IPS-NIHi7 (cell line): ENCODE measurements around the gene COL23A1.

Experiments used
- DNase-seq: peaks from one replicate; pipeline ENCODE4 v3.0.0; 2012; ENCODE audit warnings: mixed read lengths; ENCODE audit errors: extremely low spot score

Gene COL23A1

GRCh38 chr5:178532666-178533065 lies 57.5 kb downstream of the COL23A1 start:
- no peak for DNase-seq

GRCh38 chr5:178532236-178532635 lies 58.0 kb downstream of the COL23A1 start:
- no peak for DNase-seq

GRCh38 chr5:178531786-178532185 lies 58.4 kb downstream of the COL23A1 start:
- no peak for DNase-seq

DNA sequence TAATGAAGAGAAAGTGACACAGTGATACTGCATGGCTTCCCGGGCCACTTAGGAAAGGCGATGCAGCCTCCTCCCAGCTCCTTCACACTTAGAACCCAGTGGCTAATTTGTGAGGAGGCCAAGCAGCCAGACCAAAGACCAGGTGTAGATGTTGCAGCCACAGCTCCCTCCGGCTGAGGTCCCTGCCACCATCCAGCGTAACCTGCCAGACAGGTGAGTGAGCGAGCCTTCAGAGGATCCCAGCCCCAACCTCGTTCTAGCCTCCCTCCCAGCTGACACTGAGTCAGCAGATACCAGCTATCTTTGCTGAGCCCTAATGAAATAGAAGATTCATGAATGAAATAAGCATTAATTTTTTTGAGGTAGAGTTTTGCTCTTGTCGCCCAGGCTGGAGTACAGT lies 59.7 kb downstream of the COL23A1 start:
- no peak for DNase-seq

DNA sequence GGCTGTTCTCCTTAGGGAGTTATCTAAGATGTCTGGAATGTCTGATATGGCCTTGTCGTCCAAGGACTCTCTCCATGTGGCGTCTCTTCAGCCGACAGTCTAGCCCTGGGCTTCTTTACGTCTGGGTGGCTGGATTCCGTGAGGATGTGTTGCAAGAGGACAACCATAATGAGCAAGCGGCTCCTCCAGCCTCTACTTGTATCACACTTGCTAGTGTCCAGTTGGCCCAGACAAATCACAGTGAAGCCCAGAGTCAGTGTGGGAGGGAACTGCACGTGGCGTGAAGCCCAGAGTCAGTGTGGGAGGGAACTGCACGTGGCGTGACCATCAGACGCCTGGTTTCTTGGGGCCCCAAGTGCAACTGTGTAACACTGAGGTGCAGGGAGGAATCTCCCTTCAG lies 61.1 kb downstream of the COL23A1 start:
- no peak for DNase-seq

GRCh38 chr5:178527458-178528307 lies 62.5 kb downstream of the COL23A1 start:
- no peak for DNase-seq

DNA sequence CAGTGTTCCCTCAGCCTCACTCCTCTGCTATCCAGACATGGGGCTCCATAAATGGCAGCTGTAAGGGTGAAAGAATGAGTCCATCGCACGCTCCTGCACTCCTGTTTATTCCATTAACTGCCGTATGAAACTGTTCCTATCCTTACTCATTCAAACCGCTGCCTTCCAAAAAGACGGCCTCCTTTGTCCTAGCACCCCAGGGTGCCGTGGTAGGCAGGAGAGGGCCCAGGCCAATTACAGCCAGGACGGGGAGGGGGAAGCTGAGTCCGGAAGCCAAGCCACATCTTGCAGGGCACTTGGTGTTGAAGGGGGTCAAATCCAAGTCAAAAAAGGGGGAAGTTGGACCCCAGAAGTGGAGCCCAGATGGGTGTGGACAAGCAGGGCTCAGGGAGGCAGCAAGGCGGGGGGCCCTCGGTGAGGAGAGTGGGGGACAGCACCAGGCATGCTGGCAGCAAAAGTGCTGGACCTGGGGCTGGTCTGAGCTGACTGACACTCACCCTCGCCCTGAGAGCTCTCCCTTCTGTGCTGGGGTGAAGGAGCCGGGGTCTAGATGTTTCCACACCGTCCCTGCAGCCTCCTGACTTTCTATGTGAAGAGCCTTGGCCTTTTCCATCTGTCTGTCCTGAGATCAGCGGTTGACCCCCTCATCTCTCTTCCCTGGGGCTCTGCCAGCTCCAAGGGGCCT lies 63.3 kb downstream of the COL23A1 start:
- no peak for DNase-seq

DNA sequence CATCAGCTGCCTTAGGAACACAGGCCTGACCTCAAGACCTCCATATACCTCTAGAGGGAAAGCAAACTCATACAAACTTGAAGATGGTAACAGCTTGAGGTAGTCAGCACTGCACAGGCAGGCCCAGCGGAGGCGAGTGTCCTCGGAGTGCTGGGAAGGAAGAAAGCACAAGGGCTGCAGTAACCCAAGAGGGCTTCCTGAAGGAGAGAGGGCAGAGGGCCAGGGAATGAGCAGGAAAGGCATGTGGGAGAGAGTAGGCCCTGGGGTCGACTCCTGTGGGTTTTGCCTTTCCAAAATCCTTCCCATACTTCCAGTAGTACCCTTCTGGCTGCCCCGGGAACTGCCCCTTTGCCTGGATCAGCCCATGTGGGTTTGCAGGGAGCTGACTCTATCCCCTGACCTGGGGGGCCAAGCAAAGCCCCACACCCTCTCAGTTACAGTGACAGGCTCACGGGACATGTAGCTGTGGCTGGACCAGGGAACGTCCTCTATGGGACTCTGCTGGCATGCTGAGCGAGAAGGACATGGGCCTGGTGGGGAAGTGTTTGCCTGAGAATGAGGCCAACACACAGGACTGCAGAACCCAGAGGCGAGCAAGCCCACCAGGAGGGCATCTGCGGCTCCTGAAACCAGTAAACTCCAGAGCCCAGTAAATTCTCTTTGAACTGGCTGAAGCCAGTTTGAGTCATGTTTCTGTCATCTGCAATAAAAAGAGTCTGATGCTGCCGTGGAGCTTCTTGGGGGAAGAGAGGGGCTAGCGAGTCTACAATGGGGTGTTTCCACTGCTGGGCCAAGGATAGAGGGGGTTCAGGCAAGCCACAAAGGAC lies 64.1 kb downstream of the COL23A1 start:
- DNase-seq, result no peak

DNA sequence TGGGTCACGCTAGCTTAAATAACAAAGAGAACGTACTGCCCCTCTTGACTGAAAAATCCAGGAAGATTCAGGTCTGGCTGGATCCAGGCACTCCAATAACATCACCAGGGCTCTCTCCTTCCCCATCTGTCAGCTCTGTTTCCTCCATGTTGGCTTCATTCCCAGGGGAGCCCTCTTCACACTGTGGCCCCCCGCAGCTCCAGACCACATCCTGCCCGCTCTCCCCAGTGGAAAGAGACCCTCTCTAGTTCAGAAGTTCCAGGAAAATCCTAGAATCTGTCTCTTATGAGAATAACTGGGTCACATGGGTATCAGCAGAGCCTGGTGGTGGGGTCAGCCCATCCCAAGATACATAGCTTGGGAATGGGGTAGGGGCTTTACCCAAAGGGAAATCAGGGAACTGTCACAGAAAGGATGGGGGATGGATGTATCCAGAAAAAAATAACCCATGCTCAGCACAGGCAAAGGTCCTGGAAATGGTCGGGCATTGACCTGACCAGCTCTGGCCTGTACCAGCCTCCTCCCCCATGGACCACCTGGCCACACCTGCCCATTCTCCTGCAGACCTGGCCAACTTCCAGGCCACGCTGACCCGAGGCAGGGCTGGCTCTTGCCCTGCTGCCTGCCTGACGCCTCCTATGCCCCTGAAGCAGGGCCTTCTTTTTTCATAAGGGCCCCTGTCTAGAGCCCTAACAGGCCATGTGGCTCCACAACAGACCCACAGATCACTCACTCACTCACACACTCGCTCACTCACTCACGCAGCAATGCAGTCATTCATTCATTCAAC lies 65.9 kb downstream of the COL23A1 start:
- DNase-seq, result no peak

GRCh38 chr5:178522361-178522760 lies 67.8 kb downstream of the COL23A1 start:
- DNase-seq, result no peak

- DNase-seq, result no peak
Measured at GRCh38 chr5:178520851-178521250, 69.3 kb downstream of the COL23A1 start.

- no peak for DNase-seq
Measured at GRCh38 chr5:178519804-178520203, 70.4 kb downstream of the COL23A1 start.

DNA sequence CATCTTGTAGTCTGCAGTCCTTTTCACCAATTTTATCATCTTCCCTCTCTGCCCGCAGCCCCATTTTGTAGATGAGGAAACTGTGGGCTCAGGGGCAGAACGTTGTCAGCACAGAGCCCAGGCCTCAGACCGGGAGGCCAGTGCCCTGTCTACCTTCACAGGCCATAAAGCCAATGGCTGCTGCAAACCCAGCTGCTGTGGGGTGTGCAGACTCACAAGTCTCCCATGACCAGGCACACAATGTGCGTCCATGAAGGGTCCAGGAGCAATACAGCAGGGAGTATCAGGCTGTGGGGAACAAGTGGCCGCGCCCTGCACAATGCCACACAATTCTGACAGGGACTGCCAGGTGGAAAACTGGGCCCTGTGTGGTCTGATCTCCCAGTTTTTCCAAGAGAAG lies 71.0 kb downstream of the COL23A1 start:
- no peak for DNase-seq

DNA sequence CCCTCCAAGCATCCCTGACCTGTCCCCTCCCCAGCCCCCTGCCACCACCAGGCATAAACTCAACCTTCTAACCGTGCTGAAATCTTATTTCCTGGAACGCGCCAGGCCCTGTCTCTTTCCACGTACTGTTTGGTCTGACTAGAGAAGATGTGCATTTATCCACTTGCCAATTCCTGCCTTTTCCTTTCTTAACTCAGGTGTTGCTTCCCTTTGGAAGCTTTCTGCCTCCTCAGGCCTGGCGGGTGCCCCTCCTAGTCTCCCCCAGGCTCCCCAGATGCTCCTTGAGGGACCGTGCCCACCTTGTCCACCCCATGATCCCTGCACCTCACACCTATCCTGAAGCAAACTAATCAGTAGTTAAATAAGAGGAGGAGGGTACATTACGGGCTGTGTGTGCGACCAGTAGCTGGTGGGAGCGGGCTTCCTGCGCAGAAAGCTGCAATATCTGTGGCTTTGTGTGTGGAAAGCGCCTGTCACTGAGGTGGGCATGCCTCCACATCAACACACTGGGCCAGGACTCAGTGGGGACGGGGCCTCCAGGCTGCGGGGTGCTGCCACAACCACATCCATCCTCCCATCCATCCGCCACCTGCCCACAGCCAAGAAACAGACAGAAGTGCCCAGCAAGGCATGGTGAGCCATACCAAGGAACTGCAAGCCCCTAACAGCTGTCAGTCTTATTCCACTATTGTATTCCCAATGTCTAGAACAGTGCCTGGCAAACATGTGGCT lies 73.5 kb downstream of the COL23A1 start:
- no peak for DNase-seq

GRCh38 chr5:178515776-178516503 lies 74.3 kb downstream of the COL23A1 start:
- DNase-seq, result no peak

- no peak for DNase-seq
Measured at GRCh38 chr5:178514851-178515418, 75.3 kb downstream of the COL23A1 start.

DNA sequence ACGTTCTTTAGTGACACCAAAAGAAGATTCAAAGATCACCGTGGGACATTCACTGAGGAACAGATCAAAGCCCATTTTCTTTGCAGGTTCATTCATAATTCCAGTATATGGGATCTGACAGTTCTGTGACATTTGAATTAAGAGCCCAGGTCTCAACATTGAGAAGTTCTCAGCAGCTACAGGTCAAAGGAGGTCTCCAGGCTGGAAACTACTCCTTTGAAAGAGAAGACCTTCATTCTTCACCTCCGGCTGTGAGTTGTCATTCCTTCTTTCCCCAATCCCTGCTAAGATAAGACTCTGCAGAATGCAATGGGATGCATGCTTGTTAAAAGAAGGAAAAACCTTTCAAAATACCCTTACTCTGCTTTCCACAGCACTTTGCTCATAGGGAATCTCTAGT lies 79.0 kb downstream of the COL23A1 start:
- DNase-seq, result no peak

GRCh38 chr5:178509491-178510057 lies 80.6 kb downstream of the COL23A1 start:
- no peak for DNase-seq

DNA sequence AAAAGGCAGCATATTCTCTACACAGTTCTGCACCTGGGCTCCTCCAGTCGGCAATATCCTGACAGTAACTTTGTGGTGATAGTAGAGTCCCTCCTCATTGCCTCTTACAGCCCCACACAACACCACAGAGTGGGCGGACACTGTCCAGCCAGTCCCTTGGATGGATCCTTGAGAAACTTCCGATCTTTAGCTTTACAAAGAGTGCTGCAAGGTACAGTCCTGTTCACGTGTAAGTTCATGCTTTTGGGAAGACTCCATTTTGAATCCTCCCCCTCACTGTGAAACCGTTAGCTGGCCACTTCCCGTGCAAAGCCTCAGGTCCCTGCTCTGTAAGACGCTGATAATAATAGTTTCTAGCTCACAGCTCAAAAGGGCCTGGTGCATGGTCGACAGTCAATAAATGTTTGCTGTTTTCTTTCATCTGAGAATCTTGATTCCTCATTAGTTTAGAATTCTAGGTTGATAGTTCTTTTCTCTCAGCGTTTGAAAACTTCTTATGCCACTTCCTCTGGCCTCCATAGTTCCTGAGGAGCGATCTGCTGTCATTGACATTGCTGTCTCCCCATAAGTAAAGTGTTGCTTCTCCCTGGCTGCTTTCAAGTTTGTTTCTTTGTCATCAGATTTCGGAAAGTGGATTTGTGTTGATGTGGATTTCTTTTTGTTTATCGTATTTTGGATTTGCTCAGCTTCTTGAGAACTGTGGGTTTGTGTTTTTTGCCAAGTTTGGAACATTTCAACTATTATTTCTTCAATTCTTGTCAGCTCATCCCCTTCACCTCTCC lies 82.9 kb downstream of the COL23A1 start:
- DNase-seq, result no peak
